ENCODE data around the gene CENPU. TPM values are rescaled to one million over a fixed set of nuclear protein-coding genes. Genes with fewer than 3 reads are reported as not detected.

Gene CENPU
- total RNA-seq, 1 experiment from 2014 or later, result 47.7 TPM

DNA sequence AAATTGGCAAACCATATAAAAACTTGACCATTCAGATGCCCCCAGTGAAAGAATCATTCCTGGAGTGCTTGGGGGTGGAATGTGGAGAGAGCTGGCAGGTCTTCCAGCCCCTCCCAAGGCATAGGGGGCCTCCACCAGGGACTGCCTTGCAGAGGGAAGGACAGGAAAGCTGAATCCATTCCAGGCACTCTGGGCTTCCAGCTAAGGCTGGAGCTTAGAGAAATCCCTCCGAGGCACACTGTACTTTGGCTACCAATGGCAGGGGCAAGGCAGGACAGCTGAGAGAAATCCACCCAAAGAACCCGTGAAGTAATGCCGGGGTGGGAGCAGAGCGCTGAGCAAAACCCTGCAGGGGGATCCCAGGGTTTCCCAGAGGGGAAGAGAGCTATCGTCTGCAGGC, 4.0 kb downstream of the CENPU start:
- no peaks in the 10 kb centered on the region for H4K20me1 ChIP-seq (ENCODE audit: insufficient read depth)
- no TSS peak for BruUV-seq (replicated peaks)
- no peak for TF ChIP-seq EZH2 (IDR thresholded peaks at IDR 0.05; ENCODE audit: low read depth)
- TF ChIP-seq, protein P1, sequence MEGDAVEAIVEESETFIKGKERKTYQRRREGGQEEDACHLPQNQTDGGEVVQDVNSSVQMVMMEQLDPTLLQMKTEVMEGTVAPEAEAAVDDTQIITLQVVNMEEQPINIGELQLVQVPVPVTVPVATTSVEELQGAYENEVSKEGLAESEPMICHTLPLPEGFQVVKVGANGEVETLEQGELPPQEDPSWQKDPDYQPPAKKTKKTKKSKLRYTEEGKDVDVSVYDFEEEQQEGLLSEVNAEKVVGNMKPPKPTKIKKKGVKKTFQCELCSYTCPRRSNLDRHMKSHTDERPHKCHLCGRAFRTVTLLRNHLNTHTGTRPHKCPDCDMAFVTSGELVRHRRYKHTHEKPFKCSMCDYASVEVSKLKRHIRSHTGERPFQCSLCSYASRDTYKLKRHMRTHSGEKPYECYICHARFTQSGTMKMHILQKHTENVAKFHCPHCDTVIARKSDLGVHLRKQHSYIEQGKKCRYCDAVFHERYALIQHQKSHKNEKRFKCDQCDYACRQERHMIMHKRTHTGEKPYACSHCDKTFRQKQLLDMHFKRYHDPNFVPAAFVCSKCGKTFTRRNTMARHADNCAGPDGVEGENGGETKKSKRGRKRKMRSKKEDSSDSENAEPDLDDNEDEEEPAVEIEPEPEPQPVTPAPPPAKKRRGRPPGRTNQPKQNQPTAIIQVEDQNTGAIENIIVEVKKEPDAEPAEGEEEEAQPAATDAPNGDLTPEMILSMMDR (conservative IDR thresholded peaks at IDR 0.05), result no peak
- H2AFZ ChIP-seq, result no peak overlapping the region
- no peak overlapping the region for H3K4me3 ChIP-seq
- no peaks in the 10 kb centered on the region for H3K9me3 ChIP-seq (ENCODE audit: insufficient read depth, low read depth)
- ChIA-PET CTCF (interaction anchor here (0.6 kb wide), 1 partner anchor 404 kb away, joined by 7 read pairs; no protein-coding TSS in a partner anchor), POLR2A (ENCODE audit: unreplicated experiment) (no interaction called here)
- H3K79me2 ChIP-seq (ENCODE audit: low read depth), result peaks cover 37% of the 10 kb centered on the region
- peaks cover 19% of the 10 kb centered on the region for H3K4me1 ChIP-seq (replicated peaks; ENCODE audit: insufficient read depth)
- intact Hi-C loops (cut with micrococcal nuclease; ENCODE audit: unreplicated experiment), result loop anchor here (5.0 kb wide), 2 partner anchors 258 to 402 kb away; partner anchors contain the start of gene IRF2
- no peaks in the 10 kb centered on the region for H3K36me3 ChIP-seq (ENCODE audit: low read depth)
- H3K27ac ChIP-seq, result no peak overlapping the region
- no peak overlapping the region for H3K4me2 ChIP-seq
- H3F3A ChIP-seq (ENCODE audit: insufficient read depth, low read depth), result no peaks in the 10 kb centered on the region; the same call in 1 of the 2 replicates
- H3K9me2 ChIP-seq (ENCODE audit: insufficient read depth), result no peaks in the 10 kb centered on the region
- no peak for DNase-seq
- H3K27me3 ChIP-seq (ENCODE audit: insufficient read depth, low read depth), result no peaks in the 10 kb centered on the region

DNA sequence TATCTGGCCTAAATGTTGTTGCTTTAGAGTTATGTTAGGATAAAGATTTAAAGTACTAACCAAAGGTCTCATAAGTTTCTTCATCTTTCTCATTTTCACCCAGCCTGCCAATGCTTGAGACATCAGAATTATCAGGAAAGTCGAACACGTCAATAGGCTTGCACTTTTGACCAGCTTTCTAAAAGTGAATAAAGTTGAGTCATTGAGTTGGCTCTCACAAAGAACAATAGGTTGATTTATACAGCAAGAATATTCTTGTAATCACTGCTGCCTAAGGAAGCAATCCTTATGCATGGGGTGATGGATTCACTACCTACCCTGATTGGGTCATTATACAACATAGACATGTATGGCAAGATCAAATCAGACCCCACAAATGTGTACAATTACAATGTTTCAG, 5.0 kb downstream of the CENPU start:
- H3K27me3 ChIP-seq (ENCODE audit: insufficient read depth, low read depth), result no peaks in the 10 kb centered on the region
- no peaks in the 10 kb centered on the region for H3K9me3 ChIP-seq (ENCODE audit: insufficient read depth, low read depth)
- TF ChIP-seq, protein P1 (conservative IDR thresholded peaks at IDR 0.05), result no peak
- TF ChIP-seq EZH2 (IDR thresholded peaks at IDR 0.05; ENCODE audit: low read depth), result no peak
- H3K9me2 ChIP-seq (ENCODE audit: insufficient read depth), result no peaks in the 10 kb centered on the region
- H3K79me2 ChIP-seq (ENCODE audit: low read depth), result peaks cover 37% of the 10 kb centered on the region
- H4K20me1 ChIP-seq (ENCODE audit: insufficient read depth), result no peaks in the 10 kb centered on the region
- H3K4me1 ChIP-seq (replicated peaks; ENCODE audit: insufficient read depth), result peaks cover 12% of the 10 kb centered on the region; the same call in 1 of the 2 replicates
- H3F3A ChIP-seq (ENCODE audit: insufficient read depth, low read depth), result no peaks in the 10 kb centered on the region; the same call in 1 of the 2 replicates
- DNase-seq, result peak in 1 of 2 experiments; percentile 42
- no peak overlapping the region for H3K4me2 ChIP-seq
- H3K36me3 ChIP-seq (ENCODE audit: low read depth), result no peaks in the 10 kb centered on the region
- no peak overlapping the region for H2AFZ ChIP-seq
- intact Hi-C loops (cut with micrococcal nuclease; ENCODE audit: unreplicated experiment), result no loop called here
- ChIA-PET CTCF (no interaction called here), POLR2A (ENCODE audit: unreplicated experiment) (no interaction called here)
- BruUV-seq (replicated peaks), result no TSS peak
- no peak overlapping the region for H3K4me3 ChIP-seq
- no peak overlapping the region for H3K27ac ChIP-seq

DNA sequence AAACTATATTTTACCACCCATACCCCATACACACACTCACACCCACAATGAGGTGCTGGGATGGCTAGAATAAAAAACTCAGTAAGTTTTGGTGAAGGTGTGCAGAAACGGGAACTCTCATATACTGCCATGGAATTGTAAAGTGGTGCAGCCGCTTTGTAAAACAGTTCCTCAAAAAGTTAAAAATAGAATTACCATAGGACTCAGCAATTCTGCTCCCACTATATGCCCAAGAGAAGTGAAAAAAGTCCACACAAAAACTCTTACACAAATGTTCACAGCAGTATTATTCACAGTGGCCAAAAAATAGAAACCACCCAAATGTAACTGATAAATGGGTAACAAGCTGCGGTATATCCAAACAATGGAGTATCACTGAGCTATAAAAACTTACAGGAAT, 6.5 kb downstream of the CENPU start:
- POLR2A ChIA-PET (ENCODE audit: unreplicated experiment), result no interaction called here
- H3F3A ChIP-seq (ENCODE audit: insufficient read depth, low read depth), result no peaks in the 10 kb centered on the region; the same call in 1 of the 2 replicates
- H3K4me3 ChIP-seq, result no peak overlapping the region
- H3K27ac ChIP-seq, result no peak overlapping the region
- H3K36me3 ChIP-seq (ENCODE audit: low read depth), result no peaks in the 10 kb centered on the region
- H3K27me3 ChIP-seq (ENCODE audit: insufficient read depth, low read depth), result no peaks in the 10 kb centered on the region
- H3K9me3 ChIP-seq (ENCODE audit: insufficient read depth, low read depth), result no peaks in the 10 kb centered on the region
- H3K79me2 ChIP-seq (ENCODE audit: low read depth), result peaks cover 23% of the 10 kb centered on the region
- no peak overlapping the region for H3K4me2 ChIP-seq
- H2AFZ ChIP-seq, result no peak overlapping the region
- no peaks in the 10 kb centered on the region for H4K20me1 ChIP-seq (ENCODE audit: insufficient read depth)
- peaks cover 7% of the 10 kb centered on the region; the same call in 1 of the 2 replicates for H3K4me1 ChIP-seq (replicated peaks; ENCODE audit: insufficient read depth)
- CTCF ChIA-PET, result no interaction called here
- intact Hi-C loops (cut with micrococcal nuclease; ENCODE audit: unreplicated experiment), result no loop called here
- TF ChIP-seq EZH2 (IDR thresholded peaks at IDR 0.05; ENCODE audit: low read depth), result no peak
- TF ChIP-seq, protein P1 (conservative IDR thresholded peaks at IDR 0.05), result no peak
- no peak for DNase-seq
- no TSS peak for BruUV-seq (replicated peaks)
- no peaks in the 10 kb centered on the region for H3K9me2 ChIP-seq (ENCODE audit: insufficient read depth)
